ENCODE measurements around the gene IL12RB1. TPM values are rescaled to one million over a fixed set of nuclear protein-coding genes. Genes with fewer than 3 reads are reported as not detected.

IL12RB1 gene
- total RNA-seq, 2 donors from 2014 or later = 56.7 to 71.1 TPM

- peak overlapping the region; percentile 99 for H3K27ac Mint-ChIP-seq
- H3K4me1 Mint-ChIP-seq = peaks cover 33% of the 10 kb centered on the region
- H3K4me3 Mint-ChIP-seq = peak overlapping the region; percentile 96
- H3K9me3 ChIP-seq (ENCODE audit: control insufficient read depth, low read length, poor library complexity, severe bottlenecking) = no peaks in the 10 kb centered on the region
- H3K27me3 Mint-ChIP-seq = no peaks in the 10 kb centered on the region
- H3K36me3 Mint-ChIP-seq (ENCODE audit: low read depth) = peaks cover 5% of the 10 kb centered on the region
- DNase-seq (peak; percentile 29 to 55 (median 45)), ATAC-seq (peak; percentile 63)
Observed at GRCh38 chr19:18119717-18120105, 33.0 kb upstream of the IL12RB1 start.

- peak overlapping the region; percentile 96 for H3K4me3 Mint-ChIP-seq
- peak; percentile 64 for ATAC-seq
Observed at GRCh38 chr19:18119013-18119716, 32.4 kb upstream of the IL12RB1 start.

GRCh38 chr19:18118420-18119012 is 31.8 kb upstream of the IL12RB1 start:
- no peak for ATAC-seq

More at GRCh38 chr19:18119013-18119716, 32.4 kb upstream of the IL12RB1 start:
- H3K36me3 Mint-ChIP-seq (ENCODE audit: low read depth) = peaks cover 5% of the 10 kb centered on the region
- H3K27ac Mint-ChIP-seq = peak overlapping the region; percentile 99
- no peaks in the 10 kb centered on the region for H3K9me3 ChIP-seq (ENCODE audit: control insufficient read depth, low read length, poor library complexity, severe bottlenecking)
- DNase-seq = peak in 1 of 3 donors; percentile 38
- H3K27me3 Mint-ChIP-seq = no peaks in the 10 kb centered on the region
- H3K4me1 Mint-ChIP-seq = peaks cover 36% of the 10 kb centered on the region

GRCh38 chr19:18117692-18118378 is 31.1 kb upstream of the IL12RB1 start:
- peak overlapping the region; percentile 91 for H3K27ac Mint-ChIP-seq
- H3K36me3 Mint-ChIP-seq (ENCODE audit: low read depth) = peaks cover 3% of the 10 kb centered on the region
- peak overlapping the region; percentile 96 for H3K4me3 Mint-ChIP-seq
- H3K27me3 Mint-ChIP-seq = no peaks in the 10 kb centered on the region
- DNase-seq (peak; percentile 97 to 99 (median 97)), ATAC-seq (peak; percentile 83)
- H3K4me1 Mint-ChIP-seq = peaks cover 34% of the 10 kb centered on the region
- no peaks in the 10 kb centered on the region for H3K9me3 ChIP-seq (ENCODE audit: control insufficient read depth, low read length, poor library complexity, severe bottlenecking)

More at GRCh38 chr19:18118420-18119012, 31.8 kb upstream of the IL12RB1 start:
- Mint-ChIP-seq H3K4me3 (peak overlapping the region; percentile 96), H3K36me3 (ENCODE audit: low read depth) (peaks cover 3% of the 10 kb centered on the region), H3K4me1 (peaks cover 36% of the 10 kb centered on the region), H3K27me3 (no peaks in the 10 kb centered on the region), H3K27ac (peak overlapping the region; percentile 99)
- no peak for DNase-seq
- no peaks in the 10 kb centered on the region for H3K9me3 ChIP-seq (ENCODE audit: control insufficient read depth, low read length, poor library complexity, severe bottlenecking)

- ATAC-seq (no peak), DNase-seq (no peak)
- peaks cover 38% of the 10 kb centered on the region for H3K4me1 Mint-ChIP-seq
- peaks cover 3% of the 10 kb centered on the region for H3K36me3 Mint-ChIP-seq (ENCODE audit: low read depth)
- no peaks in the 10 kb centered on the region for H3K27me3 Mint-ChIP-seq
- H3K9me3 ChIP-seq (ENCODE audit: control insufficient read depth, low read length, poor library complexity, severe bottlenecking) = no peaks in the 10 kb centered on the region
- H3K27ac Mint-ChIP-seq = peak overlapping the region; percentile 91
- H3K4me3 Mint-ChIP-seq = peak overlapping the region; percentile 84
Observed at GRCh38 chr19:18117364-18117691, 30.6 kb upstream of the IL12RB1 start.

- no peak overlapping the region for H3K4me3 Mint-ChIP-seq
- peaks cover 33% of the 10 kb centered on the region for H3K4me1 Mint-ChIP-seq
- H3K27me3 Mint-ChIP-seq = no peaks in the 10 kb centered on the region
- ATAC-seq = no peak
- H3K27ac Mint-ChIP-seq = no peak overlapping the region
- DNase-seq = no peak
- H3K36me3 Mint-ChIP-seq (ENCODE audit: low read depth) = no peaks in the 10 kb centered on the region
- H3K9me3 ChIP-seq (ENCODE audit: control insufficient read depth, low read length, poor library complexity, severe bottlenecking) = no peaks in the 10 kb centered on the region
Observed at GRCh38 chr19:18114483-18114882, 27.7 kb upstream of the IL12RB1 start.

- H3K27ac Mint-ChIP-seq = no peak overlapping the region
- no peak for DNase-seq
- H3K4me3 Mint-ChIP-seq = no peak overlapping the region
Observed at GRCh38 chr19:18113827-18114226, 27.1 kb upstream of the IL12RB1 start.

GRCh38 chr19:18112989-18113478 is 26.3 kb upstream of the IL12RB1 start:
- H3K4me3 Mint-ChIP-seq = no peak overlapping the region
- ATAC-seq (peak; percentile 35), DNase-seq (peak; percentile 50 to 70 (median 52))
- H3K27ac Mint-ChIP-seq = no peak overlapping the region
- H3K4me1 Mint-ChIP-seq = peaks cover 28% of the 10 kb centered on the region
- H3K27me3 Mint-ChIP-seq = no peaks in the 10 kb centered on the region
- H3K36me3 Mint-ChIP-seq (ENCODE audit: low read depth) = no peaks in the 10 kb centered on the region
- H3K9me3 ChIP-seq (ENCODE audit: control insufficient read depth, low read length, poor library complexity, severe bottlenecking) = no peaks in the 10 kb centered on the region

More at GRCh38 chr19:18113827-18114226, 27.1 kb upstream of the IL12RB1 start:
- no peaks in the 10 kb centered on the region for H3K9me3 ChIP-seq (ENCODE audit: control insufficient read depth, low read length, poor library complexity, severe bottlenecking)
- H3K36me3 Mint-ChIP-seq (ENCODE audit: low read depth) = no peaks in the 10 kb centered on the region
- no peaks in the 10 kb centered on the region for H3K27me3 Mint-ChIP-seq
- no peak for ATAC-seq
- peaks cover 33% of the 10 kb centered on the region for H3K4me1 Mint-ChIP-seq

- ATAC-seq = no peak
- Mint-ChIP-seq H3K4me1 (peaks cover 26% of the 10 kb centered on the region), H3K27me3 (no peaks in the 10 kb centered on the region), H3K27ac (no peak overlapping the region), H3K4me3 (peak overlapping the region; percentile 71), H3K36me3 (ENCODE audit: low read depth) (no peaks in the 10 kb centered on the region)
- DNase-seq = no peak
- no peaks in the 10 kb centered on the region for H3K9me3 ChIP-seq (ENCODE audit: control insufficient read depth, low read length, poor library complexity, severe bottlenecking)
Observed at GRCh38 chr19:18110609-18111232, 24.0 kb upstream of the IL12RB1 start.

- no peaks in the 10 kb centered on the region for H3K36me3 Mint-ChIP-seq (ENCODE audit: low read depth)
- ATAC-seq = peak; percentile 74
- peak overlapping the region; percentile 95 for H3K27ac Mint-ChIP-seq
- H3K9me3 ChIP-seq (ENCODE audit: control insufficient read depth, low read length, poor library complexity, severe bottlenecking) = no peaks in the 10 kb centered on the region
- peak overlapping the region; percentile 94 for H3K4me3 Mint-ChIP-seq
- no peaks in the 10 kb centered on the region for H3K27me3 Mint-ChIP-seq
- peaks cover 25% of the 10 kb centered on the region for H3K4me1 Mint-ChIP-seq
- DNase-seq = peak in 2 of 3 donors; percentile 31 to 44
Observed at GRCh38 chr19:18109733-18110608, 23.2 kb upstream of the IL12RB1 start.

- Mint-ChIP-seq H3K36me3 (ENCODE audit: low read depth) (no peaks in the 10 kb centered on the region), H3K27ac (peak overlapping the region; percentile 95), H3K4me3 (peak overlapping the region; percentile 94), H3K27me3 (no peaks in the 10 kb centered on the region), H3K4me1 (peaks cover 24% of the 10 kb centered on the region)
- ATAC-seq (no peak), DNase-seq (no peak)
- H3K9me3 ChIP-seq (ENCODE audit: control insufficient read depth, low read length, poor library complexity, severe bottlenecking) = no peaks in the 10 kb centered on the region
Observed at GRCh38 chr19:18109341-18109732, 22.6 kb upstream of the IL12RB1 start.

- H3K27me3 Mint-ChIP-seq = no peaks in the 10 kb centered on the region
- no peak for DNase-seq
- peaks cover 24% of the 10 kb centered on the region for H3K4me1 Mint-ChIP-seq
- H3K4me3 Mint-ChIP-seq = peak overlapping the region; percentile 94
- no peaks in the 10 kb centered on the region for H3K9me3 ChIP-seq (ENCODE audit: control insufficient read depth, low read length, poor library complexity, severe bottlenecking)
- peak overlapping the region; percentile 95 for H3K27ac Mint-ChIP-seq
- ATAC-seq = no peak
- H3K36me3 Mint-ChIP-seq (ENCODE audit: low read depth) = no peaks in the 10 kb centered on the region
Observed at GRCh38 chr19:18108897-18109296, 22.2 kb upstream of the IL12RB1 start.

All from T-helper 17 cell (primary cell).